ENCODE data around the gene LRBA. TPM values are rescaled to one million over a fixed set of nuclear protein-coding genes. Genes with fewer than 3 reads are reported as not detected.

LRBA gene
- total and polyA plus RNA-seq, 8 donors: 7.3 to 156 (median 73.9) TPM

GRCh38 chr4:150782921-150783320, 232.2 kb downstream of the LRBA start:
- no peak for DNase-seq
- Histone ChIP-seq H3K27ac (no peak overlapping the region), H3K27me3 (no peaks in the 10 kb centered on the region), H3K4me3 (no peak overlapping the region), H3K9me3 (no peaks in the 10 kb centered on the region), H3K4me1 (peaks cover 0 to 8% (median 0%) of the 10 kb centered on the region in 4 donors), H3K36me3 (peaks cover 0 to 11% (median 0%) of the 10 kb centered on the region in 4 donors)
- TF ChIP-seq EP300 (IDR thresholded peaks at IDR 0.05) (no peak), POLR2AphosphoS5 (IDR thresholded peaks at IDR 0.05) (no peak), POLR2A (IDR thresholded peaks at IDR 0.05) (no peak)
- TF ChIP-seq, protein P1, sequence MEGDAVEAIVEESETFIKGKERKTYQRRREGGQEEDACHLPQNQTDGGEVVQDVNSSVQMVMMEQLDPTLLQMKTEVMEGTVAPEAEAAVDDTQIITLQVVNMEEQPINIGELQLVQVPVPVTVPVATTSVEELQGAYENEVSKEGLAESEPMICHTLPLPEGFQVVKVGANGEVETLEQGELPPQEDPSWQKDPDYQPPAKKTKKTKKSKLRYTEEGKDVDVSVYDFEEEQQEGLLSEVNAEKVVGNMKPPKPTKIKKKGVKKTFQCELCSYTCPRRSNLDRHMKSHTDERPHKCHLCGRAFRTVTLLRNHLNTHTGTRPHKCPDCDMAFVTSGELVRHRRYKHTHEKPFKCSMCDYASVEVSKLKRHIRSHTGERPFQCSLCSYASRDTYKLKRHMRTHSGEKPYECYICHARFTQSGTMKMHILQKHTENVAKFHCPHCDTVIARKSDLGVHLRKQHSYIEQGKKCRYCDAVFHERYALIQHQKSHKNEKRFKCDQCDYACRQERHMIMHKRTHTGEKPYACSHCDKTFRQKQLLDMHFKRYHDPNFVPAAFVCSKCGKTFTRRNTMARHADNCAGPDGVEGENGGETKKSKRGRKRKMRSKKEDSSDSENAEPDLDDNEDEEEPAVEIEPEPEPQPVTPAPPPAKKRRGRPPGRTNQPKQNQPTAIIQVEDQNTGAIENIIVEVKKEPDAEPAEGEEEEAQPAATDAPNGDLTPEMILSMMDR (IDR thresholded peaks at IDR 0.05): no peak
- 47 to 57% (median 55%) methylated on average over 2 of the region's 2 CpGs for WGBS, 5 donors
- intact Hi-C loops (cut with DNase I; ENCODE audit: low total_unique reads): no loop called here

DNA sequence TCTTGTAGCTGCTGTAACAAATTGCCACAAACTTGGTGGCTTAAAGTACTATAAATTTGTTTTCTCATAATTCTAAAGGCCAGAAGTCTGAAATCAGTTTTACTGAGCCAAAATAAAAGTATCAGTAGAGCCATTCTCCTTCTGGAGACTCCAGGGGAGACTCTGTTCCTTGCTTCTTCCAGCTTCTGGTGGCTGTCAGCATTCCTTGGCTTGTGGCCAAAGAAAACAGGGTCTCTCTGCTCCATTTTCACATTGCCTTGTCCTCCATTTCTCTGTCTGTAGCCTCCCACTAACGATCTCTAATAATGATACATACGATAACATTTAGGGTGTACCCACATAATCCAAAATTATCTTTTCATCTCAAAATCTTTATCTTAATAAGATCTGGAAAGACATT, 232.8 kb downstream of the LRBA start:
- H3K27me3 ChIP-seq: no peaks in the 10 kb centered on the region
- intact Hi-C loops (cut with DNase I; ENCODE audit: low total_unique reads): no loop called here
- TF ChIP-seq EP300 (IDR thresholded peaks at IDR 0.05) (no peak), POLR2AphosphoS5 (IDR thresholded peaks at IDR 0.05) (no peak), POLR2A (IDR thresholded peaks at IDR 0.05) (no peak)
- TF ChIP-seq, protein P1 (IDR thresholded peaks at IDR 0.05): no peak
- DNase-seq: peak in 1 of 2 donors; percentile 29
- H3K4me3 ChIP-seq: no peak overlapping the region
- WGBS, 5 donors: 74 to 82% (median 78%) methylated on average over 2 of the region's 2 CpGs
- no peaks in the 10 kb centered on the region for H3K9me3 ChIP-seq
- H3K27ac ChIP-seq: no peak overlapping the region
- H3K36me3 ChIP-seq: peaks cover 0 to 11% (median 0%) of the 10 kb centered on the region in 4 donors
- H3K4me1 ChIP-seq: peaks cover 0 to 8% (median 0%) of the 10 kb centered on the region in 4 donors

- TF ChIP-seq POLR2A (IDR thresholded peaks at IDR 0.05): no peak
- TF ChIP-seq POLR2AphosphoS5 (IDR thresholded peaks at IDR 0.05): no peak
- TF ChIP-seq EP300 (IDR thresholded peaks at IDR 0.05): no peak
- TF ChIP-seq, protein P1 (IDR thresholded peaks at IDR 0.05): no peak
- no peaks in the 10 kb centered on the region for H3K9me3 ChIP-seq
- H3K4me3 ChIP-seq: no peak overlapping the region
- intact Hi-C loops (cut with DNase I; ENCODE audit: low total_unique reads): no loop called here
- 85 to 96% (median 94%) methylated on average over 6 of the region's 6 CpGs for WGBS, 5 donors
- H3K27me3 ChIP-seq: no peaks in the 10 kb centered on the region
- no peak for DNase-seq
- H3K4me1 ChIP-seq: peaks cover 0 to 8% (median 0%) of the 10 kb centered on the region in 4 donors
- H3K27ac ChIP-seq: no peak overlapping the region
- H3K36me3 ChIP-seq: peaks cover 0 to 11% (median 0%) of the 10 kb centered on the region in 4 donors
Measured at GRCh38 chr4:150781191-150781590, 233.9 kb downstream of the LRBA start.

- TF ChIP-seq POLR2A (IDR thresholded peaks at IDR 0.05) (no peak), POLR2AphosphoS5 (IDR thresholded peaks at IDR 0.05) (no peak), EP300 (IDR thresholded peaks at IDR 0.05) (no peak)
- TF ChIP-seq, protein P1 (IDR thresholded peaks at IDR 0.05): no peak
- Histone ChIP-seq H3K9me3 (no peaks in the 10 kb centered on the region), H3K27me3 (no peaks in the 10 kb centered on the region), H3K4me3 (no peak overlapping the region), H3K4me1 (peaks cover 0 to 8% (median 0%) of the 10 kb centered on the region in 4 donors), H3K27ac (no peak overlapping the region), H3K36me3 (peaks cover 0 to 11% (median 0%) of the 10 kb centered on the region in 4 donors)
- intact Hi-C loops (cut with DNase I; ENCODE audit: low total_unique reads): no loop called here
- no peak for DNase-seq
- whole genome bisulfite sequencing, 5 donors: 88 to 100% (median 96%) methylated on average over 1 of the region's 1 CpG
Measured at GRCh38 chr4:150779707-150780106, 235.4 kb downstream of the LRBA start.

All from stomach (tissue), 9 donors.